ENCODE measurements around the gene VDAC2.

VDAC2 gene

GRCh38 chr10:75260990-75261389 is 50.4 kb downstream of the VDAC2 start:
- H3K4me3 ChIP-seq (ENCODE audit: low read depth, low read length): no peak overlapping the region
- TF ChIP-seq CTCF (IDR thresholded peaks at IDR 0.05; ENCODE audit: borderline replicate concordance, insufficient read depth, low read depth, low read length): no peak

GRCh38 chr10:75261813-75262705 is 51.5 kb downstream of the VDAC2 start:
- H3K4me3 ChIP-seq (ENCODE audit: low read depth, low read length): no peak overlapping the region
- no peak for TF ChIP-seq CTCF (IDR thresholded peaks at IDR 0.05; ENCODE audit: borderline replicate concordance, insufficient read depth, low read depth, low read length)

DNA sequence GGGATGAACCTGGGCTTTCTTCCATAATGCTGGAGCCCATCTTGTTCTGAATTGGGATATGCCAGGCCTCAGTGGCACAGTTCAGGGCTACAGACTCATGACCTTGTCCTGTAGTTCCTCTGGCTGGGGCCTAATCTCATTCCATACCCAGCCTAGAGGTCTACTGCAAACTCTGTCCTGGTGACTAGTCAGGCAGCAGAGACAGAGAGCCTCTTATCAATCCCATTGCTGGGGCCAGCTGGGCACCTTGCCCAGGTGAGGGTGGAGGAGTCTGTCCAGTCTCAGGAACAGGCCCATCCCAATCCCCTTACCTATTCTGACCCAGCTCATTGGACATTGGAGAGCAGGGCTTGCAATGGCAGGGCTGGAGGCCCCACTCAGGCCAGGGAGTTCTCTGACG is 53.2 kb downstream of the VDAC2 start:
- H3K4me3 ChIP-seq (ENCODE audit: low read depth, low read length): no peak overlapping the region
- TF ChIP-seq CTCF (IDR thresholded peaks at IDR 0.05; ENCODE audit: borderline replicate concordance, insufficient read depth, low read depth, low read length): no peak

GRCh38 chr10:75265856-75266255 is 55.3 kb downstream of the VDAC2 start:
- no peak for TF ChIP-seq CTCF (IDR thresholded peaks at IDR 0.05; ENCODE audit: borderline replicate concordance, insufficient read depth, low read depth, low read length)
- H3K4me3 ChIP-seq (ENCODE audit: low read depth, low read length): no peak overlapping the region

- H3K4me3 ChIP-seq (ENCODE audit: low read depth, low read length): no peak overlapping the region
- TF ChIP-seq CTCF (IDR thresholded peaks at IDR 0.05; ENCODE audit: borderline replicate concordance, insufficient read depth, low read depth, low read length): no peak
Measured at GRCh38 chr10:75266945-75267344, 56.3 kb downstream of the VDAC2 start.

GRCh38 chr10:75269605-75270004 is 59.0 kb downstream of the VDAC2 start:
- H3K4me3 ChIP-seq (ENCODE audit: low read depth, low read length): no peak overlapping the region
- TF ChIP-seq CTCF (IDR thresholded peaks at IDR 0.05; ENCODE audit: borderline replicate concordance, insufficient read depth, low read depth, low read length): no peak

- H3K4me3 ChIP-seq (ENCODE audit: low read depth, low read length): no peak overlapping the region
- TF ChIP-seq CTCF (IDR thresholded peaks at IDR 0.05; ENCODE audit: borderline replicate concordance, insufficient read depth, low read depth, low read length): no peak
Measured at GRCh38 chr10:75272094-75272493, 61.5 kb downstream of the VDAC2 start.

Data from GM12875 (cell line).